ENCODE results near the gene SULT1A2. TPM values are rescaled to one million over a fixed set of nuclear protein-coding genes. Genes with fewer than 3 reads are reported as not detected.

Gene SULT1A2
- total and polyA plus RNA-seq, 2 of the 13 experiments (the other 11 are each of a cell fraction or from before 2014, with no cell fraction given): 33.0 to 34.2 TPM

- TF ChIP-seq ZNF687 (CRISPR knock-in tag; IDR thresholded peaks at IDR 0.05) (peak; percentile 71), REPIN1 (CRISPR knock-in tag; IDR thresholded peaks at IDR 0.05; ENCODE audit: borderline replicate concordance, low read depth) (no peak), DZIP1 (CRISPR knock-in tag; IDR thresholded peaks at IDR 0.05) (no peak), NPAS2 (CRISPR knock-in tag; IDR thresholded peaks at IDR 0.05; ENCODE audit: borderline replicate concordance) (no peak), ZNF205 (CRISPR knock-in tag; IDR thresholded peaks at IDR 0.05) (no peak), ZNF354B (CRISPR knock-in tag; IDR thresholded peaks at IDR 0.05) (no peak), ZNF580 (CRISPR knock-in tag; IDR thresholded peaks at IDR 0.05; ENCODE audit: borderline replicate concordance, low read depth) (no peak), ZSCAN30 (CRISPR knock-in tag; IDR thresholded peaks at IDR 0.05) (no peak), TEAD2 (CRISPR knock-in tag; IDR thresholded peaks at IDR 0.05) (no peak), ZNF264 (CRISPR knock-in tag; IDR thresholded peaks at IDR 0.05) (no peak), NFATC3 (CRISPR knock-in tag; IDR thresholded peaks at IDR 0.05) (no peak), TRIM22 (IDR thresholded peaks at IDR 0.05) (no peak), ZNF234 (CRISPR knock-in tag; conservative IDR thresholded peaks at IDR 0.05) (no peak), ATF1 (CRISPR knock-in tag; IDR thresholded peaks at IDR 0.05) (no peak)
- TF ChIP-seq, protein P1, sequence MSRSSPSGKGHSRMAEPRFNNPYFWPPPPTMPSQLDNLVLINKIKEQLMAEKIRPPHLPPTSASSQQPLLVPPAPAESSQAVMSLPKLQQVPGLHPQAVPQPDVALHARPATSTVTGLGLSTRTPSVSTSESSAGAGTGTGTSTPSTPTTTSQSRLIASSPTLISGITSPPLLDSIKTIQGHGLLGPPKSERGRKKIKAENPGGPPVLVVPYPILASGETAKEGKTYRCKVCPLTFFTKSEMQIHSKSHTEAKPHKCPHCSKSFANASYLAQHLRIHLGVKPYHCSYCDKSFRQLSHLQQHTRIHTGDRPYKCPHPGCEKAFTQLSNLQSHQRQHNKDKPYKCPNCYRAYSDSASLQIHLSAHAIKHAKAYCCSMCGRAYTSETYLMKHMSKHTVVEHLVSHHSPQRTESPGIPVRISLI (CRISPR knock-in tag; IDR thresholded peaks at IDR 0.05; ENCODE audit: borderline replicate concordance): peak; percentile 21; the same call in 1 of the 2 replicates
These were observed at the start of gene SULT1A2 (continued) for GRCh38 chr16:28596840-28597691.
